Measurements from ENCODE around the gene ZNF316. TPM values are rescaled to one million over a fixed set of nuclear protein-coding genes. Genes with fewer than 3 reads are reported as not detected.

The ZNF316 gene
- total RNA-seq, 1 experiment from 2014 or later, result 22.2 TPM

DNA sequence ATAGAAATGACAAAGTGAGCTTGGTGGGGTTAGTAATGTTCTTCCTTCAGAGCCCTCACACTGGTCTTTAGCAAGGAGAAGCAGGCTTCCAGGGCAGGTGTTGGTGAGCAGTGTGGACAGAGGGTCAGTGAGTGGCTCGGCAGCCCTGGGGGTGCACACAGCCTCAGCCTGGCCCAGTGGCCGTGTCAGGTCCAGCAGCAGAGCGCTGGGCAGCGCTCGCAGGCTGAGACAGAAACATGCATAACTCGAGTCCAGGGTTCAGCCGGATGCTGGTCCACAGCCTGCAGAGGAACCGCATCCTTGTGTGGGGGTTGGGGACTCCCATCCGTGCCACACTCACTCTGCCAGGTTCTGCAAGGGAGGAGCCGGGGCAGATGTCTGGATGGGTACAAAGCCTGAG lies 32.7 kb upstream of the ZNF316 start:
- Histone ChIP-seq H3K9ac (ENCODE audit: extremely low read depth, insufficient read length, low read length) (no peak overlapping the region), H3K9me3 (ENCODE audit: control insufficient read depth, low read depth, low read length) (no peaks in the 10 kb centered on the region), H3K4me1 (ENCODE audit: insufficient read depth, low read length) (no peaks in the 10 kb centered on the region), H4K20me1 (ENCODE audit: control insufficient read depth, insufficient read depth, insufficient read length) (no peaks in the 10 kb centered on the region), H2AK5ac (ENCODE audit: insufficient read length, low read length) (no peak overlapping the region), H4K5ac (ENCODE audit: insufficient read length, low read depth, low read length) (no peak overlapping the region), H3K27me3 (ENCODE audit: insufficient read depth, low read length) (no peaks in the 10 kb centered on the region), H4K8ac (replicated peaks; ENCODE audit: insufficient read length, low read depth, low read length) (no peak overlapping the region), H4K91ac (ENCODE audit: insufficient read length, low read depth, low read length) (no peak overlapping the region), H3K4ac (ENCODE audit: low read depth, low read length) (no peak overlapping the region), H3K14ac (ENCODE audit: insufficient read depth, low read length) (no peak overlapping the region), H3K79me1 (ENCODE audit: insufficient read depth, low read depth, low read length, poor library complexity, severe bottlenecking) (no peaks in the 10 kb centered on the region), H2BK120ac (ENCODE audit: low read depth, low read length, poor library complexity, severe bottlenecking) (no peak overlapping the region), H2BK20ac (ENCODE audit: low read depth, low read length, poor library complexity, severe bottlenecking) (no peak overlapping the region), H2BK12ac (ENCODE audit: insufficient read length, low read depth, low read length) (no peak overlapping the region), H3T11ph (ENCODE audit: low read length) (no peak overlapping the region), H3K18ac (ENCODE audit: insufficient read length, low read depth, low read length) (no peak overlapping the region), H3K23me2 (ENCODE audit: insufficient read length, low read depth, low read length, poor library complexity, severe bottlenecking) (no peaks in the 10 kb centered on the region), H2BK5ac (ENCODE audit: insufficient read length, low read length) (no peak overlapping the region), H3K23ac (ENCODE audit: insufficient read length, low read depth, low read length) (no peak overlapping the region), H3K56ac (ENCODE audit: insufficient read length, low read depth, low read length) (no peak overlapping the region), H2BK15ac (ENCODE audit: low read depth, low read length) (no peak overlapping the region), H3K4me2 (ENCODE audit: insufficient read depth, insufficient read length, low read length) (no peak overlapping the region), H3K79me2 (ENCODE audit: insufficient read depth, low read length) (no peaks in the 10 kb centered on the region), H3K27ac (ENCODE audit: insufficient read length, low read depth, low read length) (no peak overlapping the region), H2AFZ (ENCODE audit: low read length) (no peak overlapping the region)
- no peak for DNase-seq
- WGBS (ENCODE audit: extremely low coverage, insufficient read length, low lambda C conversion rate), result no CpG with 5 or more reads among the region's 10 CpGs
- no peak overlapping the region; a peak in 1 of 5 replicates for H3K4me3 Mint-ChIP-seq
- H3K27me3 Mint-ChIP-seq (ENCODE audit: low read depth), result no peaks in the 10 kb centered on the region
- 0 out of 7 replicates have a peak overlapping the region, but pooled peaks of 1 of the 3 experiments have one; percentile 54 for H3K27ac Mint-ChIP-seq
- peaks cover 10 to 60% (median 42%) of the 10 kb centered on the region in 3 experiments; a peak in 5 of 7 replicates for H3K36me3 Mint-ChIP-seq (ENCODE audit: insufficient read depth in 1 of 3, low read depth in 3 of 3)
- H3K9me3 Mint-ChIP-seq, result no peaks in the 10 kb centered on the region
- TF ChIP-seq, protein P1, sequence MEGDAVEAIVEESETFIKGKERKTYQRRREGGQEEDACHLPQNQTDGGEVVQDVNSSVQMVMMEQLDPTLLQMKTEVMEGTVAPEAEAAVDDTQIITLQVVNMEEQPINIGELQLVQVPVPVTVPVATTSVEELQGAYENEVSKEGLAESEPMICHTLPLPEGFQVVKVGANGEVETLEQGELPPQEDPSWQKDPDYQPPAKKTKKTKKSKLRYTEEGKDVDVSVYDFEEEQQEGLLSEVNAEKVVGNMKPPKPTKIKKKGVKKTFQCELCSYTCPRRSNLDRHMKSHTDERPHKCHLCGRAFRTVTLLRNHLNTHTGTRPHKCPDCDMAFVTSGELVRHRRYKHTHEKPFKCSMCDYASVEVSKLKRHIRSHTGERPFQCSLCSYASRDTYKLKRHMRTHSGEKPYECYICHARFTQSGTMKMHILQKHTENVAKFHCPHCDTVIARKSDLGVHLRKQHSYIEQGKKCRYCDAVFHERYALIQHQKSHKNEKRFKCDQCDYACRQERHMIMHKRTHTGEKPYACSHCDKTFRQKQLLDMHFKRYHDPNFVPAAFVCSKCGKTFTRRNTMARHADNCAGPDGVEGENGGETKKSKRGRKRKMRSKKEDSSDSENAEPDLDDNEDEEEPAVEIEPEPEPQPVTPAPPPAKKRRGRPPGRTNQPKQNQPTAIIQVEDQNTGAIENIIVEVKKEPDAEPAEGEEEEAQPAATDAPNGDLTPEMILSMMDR (conservative IDR thresholded peaks at IDR 0.05), result no peak
- no peaks in the 10 kb centered on the region for H3K4me1 Mint-ChIP-seq
